ENCODE measurements around the gene CARD8. TPM values are rescaled to one million over a fixed set of nuclear protein-coding genes. Genes with fewer than 3 reads are reported as not detected.

Gene CARD8, protein sequence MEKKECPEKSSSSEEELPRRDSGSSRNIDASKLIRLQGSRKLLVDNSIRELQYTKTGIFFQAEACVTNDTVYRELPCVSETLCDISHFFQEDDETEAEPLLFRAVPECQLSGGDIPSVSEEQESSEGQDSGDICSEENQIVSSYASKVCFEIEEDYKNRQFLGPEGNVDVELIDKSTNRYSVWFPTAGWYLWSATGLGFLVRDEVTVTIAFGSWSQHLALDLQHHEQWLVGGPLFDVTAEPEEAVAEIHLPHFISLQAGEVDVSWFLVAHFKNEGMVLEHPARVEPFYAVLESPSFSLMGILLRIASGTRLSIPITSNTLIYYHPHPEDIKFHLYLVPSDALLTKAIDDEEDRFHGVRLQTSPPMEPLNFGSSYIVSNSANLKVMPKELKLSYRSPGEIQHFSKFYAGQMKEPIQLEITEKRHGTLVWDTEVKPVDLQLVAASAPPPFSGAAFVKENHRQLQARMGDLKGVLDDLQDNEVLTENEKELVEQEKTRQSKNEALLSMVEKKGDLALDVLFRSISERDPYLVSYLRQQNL
- total RNA-seq, result 23.0 and 25.0 TPM in 2 replicates

DNA sequence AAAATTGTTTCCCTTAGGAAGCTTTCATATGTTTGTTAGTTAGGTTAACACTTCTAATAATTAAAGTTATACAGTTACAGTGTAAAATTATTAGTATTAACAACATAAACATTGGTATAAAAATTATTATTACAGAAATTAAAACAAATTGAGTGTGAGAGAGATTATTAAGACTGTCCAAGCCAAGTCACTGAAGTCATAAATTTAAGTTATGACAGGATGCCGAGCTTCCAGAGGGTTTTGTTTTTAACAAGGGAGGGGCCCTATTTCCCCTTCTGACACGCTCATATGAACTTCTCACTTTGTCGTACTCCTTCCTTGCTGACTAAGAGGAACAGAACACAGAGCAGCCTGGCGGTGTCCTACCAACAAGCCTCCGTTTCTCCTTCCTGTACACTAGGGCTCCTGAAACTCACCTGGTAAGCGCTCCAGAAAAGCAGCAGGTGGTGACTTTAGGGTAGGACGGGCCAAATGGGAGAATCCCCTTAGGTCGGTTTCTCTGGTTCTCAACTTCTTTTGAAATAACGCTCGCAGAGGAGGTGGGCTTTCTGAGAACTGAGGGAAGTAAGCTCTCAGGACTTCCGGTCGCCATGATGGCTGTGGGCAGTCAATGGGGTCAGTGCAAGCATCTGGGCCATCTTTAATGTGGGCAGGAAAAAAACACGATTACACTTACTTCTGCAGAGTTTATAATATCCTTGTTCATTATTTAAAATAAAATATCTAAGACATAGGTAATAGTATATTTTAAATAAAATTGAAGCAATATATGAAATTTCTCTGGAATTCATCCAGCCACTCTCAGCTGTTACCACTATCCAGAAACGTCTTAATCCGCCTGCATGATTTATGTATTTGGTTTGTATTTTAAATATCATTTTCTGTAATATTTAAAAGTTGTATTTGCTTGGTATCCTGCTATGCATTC, at the start of gene CARD8:
Gene CARD8 (minus strand): TSS at position 537 of the 928 bp plus-strand sequence. CDS start 14,892 bp downstream, outside the sequence.

DNA sequence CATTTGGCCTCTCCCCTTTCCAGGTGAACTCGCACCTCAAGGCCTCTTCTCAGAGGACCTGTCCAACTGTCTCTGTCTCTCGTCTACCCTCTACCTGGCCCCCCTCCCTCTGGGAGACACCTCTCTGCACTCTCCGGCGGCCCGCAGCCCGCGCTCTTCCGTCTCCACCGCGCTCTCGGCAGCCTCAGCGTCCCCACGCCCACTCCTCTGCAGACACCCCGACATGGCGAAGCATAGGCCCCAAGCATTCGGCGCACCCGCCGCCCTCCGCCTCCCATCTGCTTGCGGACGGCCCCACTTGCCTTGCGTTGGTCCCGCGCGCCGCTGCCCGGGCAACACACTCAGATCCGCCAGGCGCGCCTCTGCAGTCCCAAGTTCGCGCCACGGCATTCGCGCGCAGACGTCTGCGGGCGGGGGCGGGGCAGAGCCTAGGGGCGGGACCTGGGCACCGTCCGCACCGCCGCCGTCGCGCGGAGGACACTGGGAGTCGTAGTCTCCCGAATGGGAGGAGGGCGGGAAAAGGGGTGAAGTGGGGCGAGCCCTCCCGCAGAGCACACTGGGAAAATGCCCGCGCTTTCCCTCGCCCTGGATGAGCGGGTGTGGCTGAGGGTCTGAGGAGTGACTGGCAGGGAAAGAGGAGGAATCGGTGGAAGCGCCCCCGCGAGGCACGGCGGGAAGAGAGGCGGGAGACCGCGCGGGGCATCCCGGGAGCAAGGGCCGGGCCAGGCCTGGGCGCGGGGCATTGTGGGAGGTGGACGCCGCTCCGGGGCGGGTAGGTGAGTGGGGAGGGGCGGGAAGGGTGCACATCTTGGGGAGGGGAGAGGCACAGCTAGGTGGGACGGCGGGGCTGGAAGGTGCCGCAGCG, 85.5 kb downstream of the CARD8 start, which contains the start of the genes LIG1 and ZSWIM9:
Gene LIG1 (minus strand): TSS at position 406 of the 865 bp plus-strand sequence. CDS start 4,778 bp downstream, outside the sequence.
Gene ZSWIM9 (plus strand): TSS at position 742 of the 865 bp plus-strand sequence. CDS start 1,123 bp downstream, outside the sequence.

Other genes starting within 250 kb of the CARD8 start
- not detected in 2 replicates for gene CABP5, start 211.8 kb downstream of the CARD8 start, total RNA-seq
- gene PLA2G4C, start 145.1 kb downstream of the CARD8 start, total RNA-seq, result 4.7 and 7.7 TPM in 2 replicates
- gene LIG1, start 85.6 kb downstream of the CARD8 start, total RNA-seq, result 6.3 and 7.5 TPM in 2 replicates
- gene ZSWIM9, start 85.2 kb downstream of the CARD8 start, total RNA-seq, result 2.4 and 3.1 TPM in 2 replicates
- 0.24 and 0.32 TPM in 2 replicates for gene ZNF114, start 14.2 kb upstream of the CARD8 start, total RNA-seq
- gene EMP3, start 69.6 kb upstream of the CARD8 start, total RNA-seq, result 69.1 and 109 TPM in 2 replicates
- gene TMEM143, start 108.0 kb upstream of the CARD8 start, total RNA-seq, result 4.7 and 9.6 TPM in 2 replicates
- not detected in 2 replicates for gene SYNGR4, start 108.5 kb upstream of the CARD8 start, total RNA-seq
- gene KDELR1, start 135.6 kb upstream of the CARD8 start, total RNA-seq, result 102 and 121 TPM in 2 replicates
- gene GRIN2D, start 137.8 kb upstream of the CARD8 start, total RNA-seq, result 0.49 and 0.65 TPM in 2 replicates
- gene GRWD1, start 190.1 kb upstream of the CARD8 start, total RNA-seq, result 30.2 and 31.0 TPM in 2 replicates
- gene KCNJ14, start 199.7 kb upstream of the CARD8 start, total RNA-seq, result 0.49 and 0.81 TPM in 2 replicates
- gene CYTH2, start 213.5 kb upstream of the CARD8 start, total RNA-seq, result 35.8 and 40.4 TPM in 2 replicates